GM21423 (cell line): Measurements from ENCODE around the gene ARHGAP20.

Experiments used
- ATAC-seq: cut with Tn5 transposase; IDR thresholded peaks from one replicate; pipeline ENCODE4 v1.9.1; 2021; ENCODE audit warnings: mild to moderate bottlenecking, moderate library complexity; ENCODE audit not compliant: unreplicated experiment

ARHGAP20 gene, protein sequence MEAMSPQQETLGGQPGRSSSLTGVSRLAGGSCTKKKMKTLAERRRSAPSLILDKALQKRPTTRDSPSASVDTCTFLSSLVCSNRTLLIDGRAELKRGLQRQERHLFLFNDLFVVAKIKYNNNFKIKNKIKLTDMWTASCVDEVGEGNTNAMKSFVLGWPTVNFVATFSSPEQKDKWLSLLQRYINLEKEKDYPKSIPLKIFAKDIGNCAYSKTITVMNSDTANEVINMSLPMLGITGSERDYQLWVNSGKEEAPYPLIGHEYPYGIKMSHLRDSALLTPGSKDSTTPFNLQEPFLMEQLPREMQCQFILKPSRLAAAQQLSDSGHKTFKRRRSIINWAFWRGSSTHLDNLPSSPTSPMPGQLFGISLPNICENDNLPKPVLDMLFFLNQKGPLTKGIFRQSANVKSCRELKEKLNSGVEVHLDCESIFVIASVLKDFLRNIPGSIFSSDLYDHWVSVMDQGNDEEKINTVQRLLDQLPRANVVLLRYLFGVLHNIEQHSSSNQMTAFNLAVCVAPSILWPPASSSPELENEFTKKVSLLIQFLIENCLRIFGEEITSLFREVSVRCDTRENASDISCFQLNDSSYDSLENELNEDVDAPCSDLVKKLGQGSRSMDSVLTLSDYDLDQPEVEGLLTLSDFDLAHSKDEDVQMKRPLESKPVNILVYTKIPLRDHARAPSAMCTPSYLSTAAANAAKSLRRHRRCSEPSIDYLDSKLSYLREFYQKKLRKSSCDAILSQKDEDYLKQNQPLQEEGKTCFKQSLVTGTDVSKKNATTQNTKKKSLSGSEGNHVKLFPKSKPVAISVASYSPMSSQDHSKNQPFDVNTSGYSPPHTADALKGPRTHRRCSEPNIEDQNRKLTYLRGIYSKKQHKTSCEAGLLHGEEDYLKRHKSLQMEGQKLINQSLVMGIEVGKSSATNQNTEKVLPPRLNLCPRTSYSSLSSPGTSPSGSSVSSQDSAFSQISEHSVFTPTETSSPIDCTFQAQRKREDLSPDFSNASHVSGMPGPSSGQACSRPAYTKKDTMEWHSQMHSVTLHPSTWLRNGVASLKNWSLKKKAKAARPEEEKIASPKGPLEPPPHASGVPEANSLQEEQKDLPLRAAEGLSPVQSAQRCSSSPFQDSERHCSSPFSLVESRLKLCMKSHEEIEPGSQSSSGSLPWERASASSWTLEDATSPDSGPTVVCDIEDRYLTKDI

GRCh38 chr11:110711776-110712658 is at the start of gene ARHGAP20:
ARHGAP20 (minus strand) TSS chr11:110712437; CDS start chr11:110712231, 206 bp downstream.
- ATAC-seq: peak; percentile 78

GRCh38 chr11:110761991-110762390 is 49.8 kb upstream of the ARHGAP20 start:
- ATAC-seq: no peak

DNA sequence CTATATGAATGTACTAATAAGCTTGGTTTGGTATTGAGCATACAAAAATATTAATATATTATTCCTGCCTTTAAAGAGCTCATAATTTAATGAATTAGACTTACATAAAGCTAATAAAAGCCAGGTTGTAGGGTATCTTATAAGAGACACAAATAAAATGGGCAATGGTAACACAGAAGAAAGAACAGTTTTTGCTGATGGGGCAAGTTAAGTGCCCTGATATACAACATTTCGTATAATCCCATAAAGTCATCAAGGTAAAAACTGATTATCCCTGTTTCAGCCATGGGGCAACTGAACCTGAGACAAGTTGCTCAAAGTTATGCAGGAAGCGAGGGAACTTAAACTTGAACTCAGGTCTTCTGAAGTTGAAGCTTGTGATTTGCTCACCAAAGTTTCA is 48.9 kb upstream of the ARHGAP20 start:
- ATAC-seq: no peak

DNA sequence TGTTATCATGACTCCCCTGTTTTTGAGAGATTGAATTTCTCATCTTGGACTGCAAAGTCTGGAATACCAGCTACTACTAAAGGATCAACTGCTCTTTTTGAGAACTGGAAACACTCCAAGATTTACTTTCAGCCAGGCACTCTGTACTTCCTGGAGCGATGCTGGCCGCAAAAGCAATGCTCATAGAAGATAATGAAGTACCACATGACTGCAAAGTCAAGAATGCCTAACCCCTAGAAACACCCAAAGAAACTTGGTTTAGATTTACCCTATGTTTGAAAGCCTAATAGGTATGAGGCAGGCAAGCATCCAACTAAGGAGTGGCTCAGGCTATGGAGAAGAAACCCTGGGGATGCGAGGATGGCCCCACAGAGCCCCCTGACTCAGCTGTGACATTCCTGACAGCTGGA is 47.7 kb upstream of the ARHGAP20 start:
- no peak for ATAC-seq

GRCh38 chr11:110757962-110758755 is 45.9 kb upstream of the ARHGAP20 start:
- no peak for ATAC-seq

DNA sequence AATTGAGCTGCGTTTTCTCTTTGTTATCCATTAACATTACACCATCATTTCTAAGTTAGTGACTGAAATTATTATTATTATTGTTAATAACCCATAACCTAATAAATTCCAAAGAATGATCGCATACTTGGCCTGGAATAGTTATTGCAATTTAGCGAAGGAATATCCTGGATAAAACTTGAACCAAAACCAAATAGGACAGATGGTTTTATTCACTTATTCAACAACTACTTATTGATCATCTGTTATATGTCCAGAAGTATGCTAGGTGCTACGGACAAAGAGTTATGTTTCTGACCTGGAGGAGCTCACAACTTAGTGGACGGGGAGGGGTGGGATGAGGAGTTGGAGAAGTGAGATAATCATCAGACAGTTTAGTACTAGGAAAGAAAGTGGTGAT is 44.8 kb upstream of the ARHGAP20 start:
- ATAC-seq: no peak

DNA sequence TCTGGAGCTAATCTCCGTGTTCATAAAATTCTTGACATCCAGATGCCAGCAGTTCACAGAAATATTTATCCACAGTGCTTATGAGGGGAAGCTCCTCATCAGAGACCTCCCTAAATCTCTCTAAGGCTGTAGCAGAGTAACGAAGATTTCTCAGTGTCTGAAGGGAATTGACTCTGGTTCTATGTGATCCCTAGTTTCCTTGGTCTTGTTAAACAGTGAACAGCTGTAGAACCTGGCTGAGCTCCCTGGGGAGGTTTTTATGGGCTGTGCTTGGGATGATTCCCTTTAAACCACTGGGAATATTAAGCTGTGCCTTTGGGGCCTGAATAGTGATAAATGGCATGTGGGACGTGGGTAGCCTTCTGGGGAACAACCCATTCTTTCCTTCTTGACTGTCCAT is 43.7 kb upstream of the ARHGAP20 start:
- no peak for ATAC-seq

- no peak for ATAC-seq
Measured at GRCh38 chr11:110752890-110753289, 40.7 kb upstream of the ARHGAP20 start.

- ATAC-seq: no peak
Measured at GRCh38 chr11:110750100-110750499, 37.9 kb upstream of the ARHGAP20 start.

GRCh38 chr11:110747531-110747930 is 35.3 kb upstream of the ARHGAP20 start:
- ATAC-seq: no peak

DNA sequence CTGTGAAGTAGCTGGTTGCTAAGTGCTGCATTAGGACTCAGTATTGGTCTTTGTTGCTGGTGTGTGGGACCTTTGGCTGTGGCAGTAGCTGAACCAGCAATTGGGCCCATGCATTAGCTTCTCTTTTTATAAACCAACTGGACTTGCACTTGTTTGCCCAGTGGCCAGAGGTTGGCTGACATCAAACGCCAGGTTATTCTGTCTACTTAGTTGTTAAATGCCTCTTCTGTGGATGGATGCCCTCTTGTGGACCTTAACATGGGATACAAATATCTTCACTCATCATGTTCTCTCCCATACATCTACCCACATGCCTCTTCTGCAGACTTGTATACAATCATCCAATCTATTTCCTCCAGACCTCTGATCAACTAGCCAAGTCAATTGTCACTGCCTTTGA is 26.4 kb upstream of the ARHGAP20 start:
- ATAC-seq: no peak

DNA sequence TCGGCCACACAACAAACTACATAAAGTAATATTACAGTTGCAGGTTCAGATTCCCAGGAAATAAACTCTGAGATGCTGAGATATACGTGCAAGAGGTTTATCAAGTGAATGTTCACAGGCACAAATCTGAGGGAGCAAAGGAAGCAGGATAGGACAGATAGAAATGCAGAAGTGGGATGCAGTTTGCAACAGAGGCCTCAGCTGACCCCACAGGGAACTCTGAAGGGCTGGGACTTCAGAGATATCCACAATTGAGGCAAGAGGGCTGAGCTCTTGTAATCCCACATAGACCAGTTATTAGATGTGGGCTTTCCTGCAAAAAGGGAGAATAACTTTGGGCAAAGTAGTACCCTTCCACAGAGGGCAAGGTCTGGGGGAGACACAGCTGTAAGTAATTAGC is 25.4 kb upstream of the ARHGAP20 start:
- ATAC-seq: no peak

- ATAC-seq: no peak
Measured at GRCh38 chr11:110736171-110736553, 23.9 kb upstream of the ARHGAP20 start.

- ATAC-seq: no peak
Measured at GRCh38 chr11:110735455-110736170, 23.4 kb upstream of the ARHGAP20 start.

DNA sequence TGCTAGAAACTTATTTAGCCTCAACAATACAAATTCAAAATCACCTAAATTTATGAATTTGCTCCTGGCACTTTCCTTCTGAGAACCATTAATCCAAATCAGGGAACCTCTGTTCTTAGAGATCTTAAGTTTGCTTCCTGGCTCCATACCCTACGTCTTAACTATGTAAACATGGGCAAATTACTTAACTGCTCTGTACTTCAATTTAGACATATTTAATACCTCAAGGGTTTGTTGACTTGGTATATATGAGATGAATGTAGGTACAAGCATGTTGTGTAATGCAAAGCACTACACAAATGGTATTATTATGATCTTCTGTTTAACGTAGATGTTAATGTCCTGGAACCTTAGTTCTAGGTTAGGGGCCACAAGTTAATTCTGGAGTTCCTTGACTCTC is 22.6 kb upstream of the ARHGAP20 start:
- no peak for ATAC-seq

DNA sequence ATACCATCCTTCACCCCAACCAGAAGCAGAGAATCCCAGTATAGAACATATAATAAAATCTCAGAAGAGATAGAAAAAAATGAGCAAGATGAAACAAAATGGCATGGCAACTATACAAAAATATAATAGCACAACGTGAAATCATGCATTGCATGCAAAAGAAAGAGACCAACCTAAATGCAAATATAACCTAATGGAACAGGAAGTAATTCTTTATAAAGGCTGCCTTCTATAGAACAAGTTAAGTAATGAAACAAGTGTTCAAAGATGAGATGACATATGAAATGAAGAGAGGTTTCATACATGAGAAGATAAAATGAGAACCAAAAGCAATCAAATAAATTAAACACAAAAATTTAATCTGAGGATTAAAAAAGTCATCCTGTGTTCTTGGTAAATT is 18.5 kb upstream of the ARHGAP20 start:
- ATAC-seq: no peak

- no peak for ATAC-seq
Measured at GRCh38 chr11:110728883-110729282, 16.6 kb upstream of the ARHGAP20 start.

DNA sequence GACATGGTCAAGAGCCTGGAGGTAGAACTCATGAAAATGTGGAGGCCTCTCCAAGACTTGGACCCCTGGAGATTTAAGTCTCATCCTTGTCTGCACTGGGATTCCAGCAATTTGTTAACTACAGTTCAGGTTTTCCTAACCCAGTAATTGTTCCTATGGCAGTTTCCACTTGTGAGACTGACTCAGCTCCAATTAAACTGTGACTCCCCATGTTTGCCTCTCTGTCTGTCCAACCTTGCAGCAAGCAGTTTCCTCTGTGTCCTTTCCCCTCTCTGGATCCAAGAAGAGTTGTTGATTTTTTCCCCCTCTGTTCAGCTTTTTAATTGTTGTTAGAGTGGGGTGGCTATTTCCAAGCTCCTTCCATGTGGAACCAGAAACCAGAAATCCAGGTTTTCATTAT is 16.2 kb upstream of the ARHGAP20 start:
- no peak for ATAC-seq

DNA sequence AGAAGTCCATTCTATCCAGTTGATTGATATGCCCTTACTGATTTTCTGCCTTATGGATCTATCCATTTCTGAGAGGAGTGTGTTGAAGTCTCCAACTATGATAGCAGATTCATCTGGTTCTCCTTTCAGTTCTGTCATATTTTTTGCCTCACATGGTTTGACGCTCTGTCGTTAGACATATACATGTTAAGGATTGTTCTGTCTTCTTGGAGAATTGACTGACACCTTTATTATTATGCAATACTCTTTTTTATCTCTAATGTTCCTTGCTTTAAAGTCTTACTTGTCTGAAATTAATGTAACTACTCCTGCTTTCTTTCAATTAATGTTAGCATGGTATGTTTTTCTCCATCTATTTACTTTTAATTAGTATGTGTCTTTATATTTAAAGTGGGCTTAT is 12.1 kb upstream of the ARHGAP20 start:
- ATAC-seq: no peak
